Measurements from ENCODE around the gene MYBPH. TPM values are rescaled to one million over a fixed set of nuclear protein-coding genes. Genes with fewer than 3 reads are reported as not detected.
A peak's percentile ranks its signal among the peaks of the same experiment; 100 is the strongest.

The MYBPH gene
- total RNA-seq, 4 donors from 2014 or later, result 0.11 to 0.75 TPM; not detected in 2

DNA sequence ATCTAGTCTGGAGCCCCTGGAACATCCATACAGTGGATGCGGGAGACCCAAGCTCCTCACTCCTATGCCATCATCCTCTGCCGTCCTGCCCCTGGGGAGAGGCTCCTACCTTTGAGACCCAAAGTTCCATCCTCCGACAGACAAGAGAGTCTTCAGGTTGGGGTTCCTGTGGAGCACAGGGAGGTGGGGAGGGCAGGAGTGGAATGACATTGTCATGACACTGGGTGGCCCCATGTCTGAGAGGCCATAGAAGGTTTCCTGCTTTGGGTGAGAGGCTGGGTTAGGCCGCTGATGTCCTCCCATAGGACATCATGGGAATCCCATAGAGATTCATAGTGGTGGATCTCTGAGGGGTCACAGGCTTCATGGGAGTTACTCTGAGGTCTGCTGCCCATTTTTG lies 8.8 kb upstream of the MYBPH start:
- Histone ChIP-seq H3K27ac (no peak overlapping the region), H3K9me3 (no peaks in the 10 kb centered on the region), H3K4me1 (peaks cover 7 to 22% of the 10 kb centered on the region in 2 donors), H3K4me3 (replicated peaks in 1 of 3) (no peak overlapping the region), H3K27me3 (no peaks in the 10 kb centered on the region), H3K36me3 (no peaks in the 10 kb centered on the region)
- TF ChIP-seq CTCF (IDR thresholded peaks at IDR 0.05) (no peak), POLR2A (IDR thresholded peaks at IDR 0.05) (no peak)
- intact Hi-C loops (cut with DNase I), result no loop called here
- 95 to 97% methylated on average over 4 of the region's 4 CpGs for WGBS, 2 donors
- DNase-seq, result no peak

DNA sequence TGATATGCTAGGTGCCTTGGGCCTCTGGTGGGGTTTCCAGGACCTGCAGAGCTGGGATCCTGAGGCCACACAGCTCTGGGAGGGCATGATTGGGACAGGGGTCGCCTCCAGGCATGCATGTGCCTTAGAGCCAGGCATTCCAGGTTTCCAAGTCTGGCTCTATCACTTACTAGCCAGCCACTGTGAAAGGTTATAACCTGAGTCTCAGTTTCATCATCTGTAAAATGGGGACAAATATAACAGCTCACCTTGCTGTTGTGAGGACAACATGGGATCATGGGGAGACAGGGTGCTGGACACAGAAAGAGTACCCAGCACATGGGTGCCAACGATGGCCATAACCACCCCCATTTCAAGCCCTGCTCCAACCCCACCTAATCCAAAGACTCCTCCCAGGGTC lies 8.2 kb upstream of the MYBPH start:
- Histone ChIP-seq H3K4me1 (peaks cover 7 to 22% of the 10 kb centered on the region in 2 donors), H3K36me3 (no peaks in the 10 kb centered on the region), H3K4me3 (replicated peaks in 1 of 3) (no peak overlapping the region), H3K27ac (no peak overlapping the region), H3K27me3 (no peaks in the 10 kb centered on the region), H3K9me3 (no peaks in the 10 kb centered on the region)
- 89 to 93% methylated on average over 2 of the region's 2 CpGs for WGBS, 2 donors
- intact Hi-C loops (cut with DNase I), result no loop called here
- no peak for DNase-seq
- no peak for TF ChIP-seq POLR2A (IDR thresholded peaks at IDR 0.05)
- no peak for TF ChIP-seq CTCF (IDR thresholded peaks at IDR 0.05)

DNA sequence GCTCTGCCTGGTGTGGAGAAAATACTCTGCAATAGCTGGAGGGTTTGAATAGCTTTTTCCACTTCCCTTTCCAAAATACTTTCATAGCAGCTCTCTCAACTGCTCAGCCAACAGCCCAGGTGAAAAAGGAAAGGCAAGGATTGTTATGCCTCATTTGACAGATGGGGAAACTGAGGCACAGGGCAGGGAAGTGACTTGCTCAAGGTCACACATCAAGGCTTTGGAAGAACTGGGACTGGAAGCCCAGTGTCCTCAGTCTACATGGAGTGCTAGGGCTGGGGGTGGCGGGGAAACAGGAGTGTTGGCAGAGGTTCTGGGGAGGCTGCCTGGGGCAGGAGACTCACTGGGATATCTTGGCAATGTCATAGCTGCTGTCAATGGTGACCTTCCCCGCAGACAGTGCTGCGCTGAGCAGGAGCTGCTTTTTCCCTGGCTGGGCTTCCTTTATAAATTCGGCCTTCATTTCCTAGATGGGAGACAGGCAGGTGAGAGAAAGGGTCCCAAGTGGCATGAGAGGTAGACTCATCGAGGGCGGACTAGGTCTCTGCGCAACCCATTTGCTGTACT lies 6.8 kb upstream of the MYBPH start:
- no peak for DNase-seq
- H3K27ac ChIP-seq, result no peak overlapping the region
- no peaks in the 10 kb centered on the region for H3K27me3 ChIP-seq
- H3K9me3 ChIP-seq, result no peaks in the 10 kb centered on the region
- H3K4me1 ChIP-seq, result peaks cover 5 to 14% of the 10 kb centered on the region in 2 donors
- no peak overlapping the region for H3K4me3 ChIP-seq (replicated peaks in 1 of 3)
- intact Hi-C loops (cut with DNase I), result no loop called here
- H3K36me3 ChIP-seq, result no peaks in the 10 kb centered on the region
- TF ChIP-seq POLR2A (IDR thresholded peaks at IDR 0.05) (no peak), CTCF (IDR thresholded peaks at IDR 0.05) (no peak)
- WGBS, 2 donors, result 89 to 98% methylated on average over 7 of the region's 7 CpGs

DNA sequence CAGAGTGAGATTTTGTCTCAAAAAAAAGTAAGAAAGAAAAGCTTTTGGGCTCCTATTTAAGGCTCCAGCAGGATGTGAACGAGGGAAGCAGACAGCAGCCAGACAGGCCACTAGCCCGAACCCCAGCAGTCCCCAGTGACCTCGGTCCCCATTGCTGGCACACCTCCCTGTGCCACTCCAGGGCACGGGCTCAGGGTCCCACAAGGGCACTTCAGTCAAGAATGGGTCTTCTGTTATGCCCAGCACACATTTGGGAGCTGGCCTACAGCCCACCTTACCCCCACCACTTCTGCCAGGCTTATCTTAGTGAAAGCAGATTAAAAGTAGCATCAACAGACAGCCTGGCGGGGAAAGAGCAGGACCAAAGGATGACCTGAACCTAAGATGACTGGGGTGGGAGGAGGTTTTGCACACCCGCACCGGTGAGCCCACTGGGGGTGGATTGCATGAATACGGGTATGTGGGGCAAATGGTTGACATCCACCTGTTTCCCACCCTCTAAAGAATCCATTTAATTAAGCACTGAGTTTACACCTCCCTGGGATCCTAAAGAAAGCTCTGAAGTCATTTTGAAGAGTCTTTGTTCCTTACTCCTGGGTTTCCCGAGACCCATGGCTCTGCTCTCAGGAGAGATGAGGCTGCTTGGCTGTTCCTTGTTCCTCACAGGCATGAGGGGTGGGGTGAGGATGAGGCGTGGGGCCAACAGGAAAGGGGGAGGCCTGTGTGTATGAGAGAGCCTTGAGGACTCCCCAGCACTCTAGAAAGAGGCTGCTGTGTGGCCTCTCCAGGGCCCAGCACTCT lies 6.2 kb upstream of the MYBPH start:
- WGBS, 2 donors, result 64 to 75% methylated on average over 10 of the region's 10 CpGs
- no peak overlapping the region for H3K4me3 ChIP-seq (replicated peaks in 1 of 3)
- peak in 1 of 2 donors; percentile 27 for DNase-seq

More for the DNA sequence above, 6.2 kb upstream of the MYBPH start:
- TF ChIP-seq CTCF (IDR thresholded peaks at IDR 0.05) (no peak), POLR2A (IDR thresholded peaks at IDR 0.05) (no peak)
- no peaks in the 10 kb centered on the region for H3K27me3 ChIP-seq
- no peaks in the 10 kb centered on the region for H3K36me3 ChIP-seq
- H3K27ac ChIP-seq, result no peak overlapping the region
- H3K4me1 ChIP-seq, result peaks cover 1 to 8% of the 10 kb centered on the region in 2 donors
- intact Hi-C loops (cut with DNase I), result no loop called here
- no peaks in the 10 kb centered on the region for H3K9me3 ChIP-seq
